CD4-positive, alpha-beta T cell treated with Interleukin-17A for 1 hour (primary cell): ENCODE data around the gene CD6.
"Not testable (repeated sequence)": the region's sequence is repeated elsewhere in the genome, so short reads cannot be mapped to it uniquely, and the experiment has no call there.

ENCODE experiments used
- DNase-seq: peaks from one replicate; pipeline ENCODE4 v3.0.0-alpha.2; 2020

The CD6 gene

GRCh38 chr11:61059260-61059752, 87.8 kb downstream of the CD6 start:
- DNase-seq = no peak

- peak; percentile 83 for DNase-seq
Measured at GRCh38 chr11:61061081-61061826, 89.8 kb downstream of the CD6 start.

DNA sequence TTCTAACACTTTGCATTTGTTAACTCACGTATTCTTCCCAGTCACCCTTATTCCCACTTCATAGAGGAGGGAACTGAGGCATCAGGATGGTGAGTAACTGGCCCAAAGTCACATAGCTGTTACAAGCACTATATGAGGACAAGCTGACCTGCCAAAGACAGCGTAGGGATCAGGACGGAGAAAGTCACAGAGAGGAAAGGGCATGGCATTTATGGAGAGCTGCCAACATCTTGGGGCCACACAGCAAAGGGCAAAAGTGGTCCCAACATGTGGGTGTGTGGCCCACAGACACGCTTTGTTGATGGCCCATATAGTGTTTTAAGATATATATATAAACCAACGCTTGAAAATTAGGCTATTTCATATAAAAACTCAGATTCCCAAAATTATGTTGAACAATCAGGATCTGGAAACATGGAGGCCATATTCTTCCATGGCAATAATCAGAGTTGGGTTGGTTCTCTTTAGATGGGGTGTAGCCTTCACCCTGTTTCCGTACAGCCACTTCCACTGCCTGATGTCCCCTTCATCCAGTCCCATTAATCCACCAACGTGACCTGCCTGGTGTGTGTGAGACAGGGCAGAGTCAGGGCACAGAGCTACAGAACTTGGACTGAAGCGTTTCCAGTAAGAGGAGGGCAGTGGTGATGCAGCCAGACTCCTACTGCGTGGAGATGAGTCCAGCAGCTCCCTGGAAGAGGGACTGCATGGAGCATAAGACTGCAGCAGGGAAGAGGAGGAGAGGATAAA, 90.9 kb downstream of the CD6 start:
- DNase-seq = no peak

- DNase-seq = not testable (repeated sequence)
Measured at GRCh38 chr11:61065236-61065635, 93.8 kb downstream of the CD6 start.

- peak; percentile 45 for DNase-seq
Measured at GRCh38 chr11:61065955-61066638, 94.6 kb downstream of the CD6 start.

DNA sequence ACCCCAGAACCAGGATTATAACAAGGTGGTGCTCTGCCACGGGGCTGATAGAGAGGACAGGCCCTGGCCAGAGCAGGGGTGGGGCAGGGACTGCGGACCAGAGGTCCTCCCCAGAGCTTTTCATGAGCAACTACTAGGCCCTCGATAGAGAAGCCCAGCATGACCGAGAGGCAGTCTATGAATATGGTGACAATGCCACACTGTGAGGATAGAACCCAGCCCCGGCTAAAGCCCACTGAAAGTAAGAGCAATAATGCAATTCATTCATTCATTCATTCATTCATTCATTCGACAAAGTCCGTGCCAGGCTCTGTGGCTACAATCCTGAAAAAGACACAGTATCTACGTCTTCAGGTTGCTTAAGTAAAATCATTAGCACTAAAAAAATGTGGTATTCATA, 95.2 kb downstream of the CD6 start:
- no peak for DNase-seq

GRCh38 chr11:61067782-61068446, 96.4 kb downstream of the CD6 start:
- no peak for DNase-seq

DNA sequence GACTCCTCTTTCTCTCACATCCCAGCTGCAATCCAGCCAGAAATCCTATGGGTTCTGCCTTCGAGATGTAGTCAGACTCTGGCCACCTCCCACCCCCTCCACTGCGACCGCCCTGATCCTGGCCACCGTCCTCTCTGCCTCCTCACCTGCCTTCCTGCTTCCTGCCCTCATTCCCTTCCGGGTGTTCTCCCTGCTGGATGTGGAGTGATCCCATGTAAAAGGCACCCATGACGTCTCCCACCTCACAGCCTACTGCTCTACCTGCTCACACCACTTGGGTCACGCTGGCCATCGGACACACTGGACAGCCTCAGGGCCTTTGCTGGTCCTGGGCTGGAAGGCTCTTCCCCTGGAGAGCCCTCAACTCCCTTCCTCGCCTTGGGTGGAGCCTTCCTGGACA, 97.1 kb downstream of the CD6 start:
- DNase-seq = no peak

DNA sequence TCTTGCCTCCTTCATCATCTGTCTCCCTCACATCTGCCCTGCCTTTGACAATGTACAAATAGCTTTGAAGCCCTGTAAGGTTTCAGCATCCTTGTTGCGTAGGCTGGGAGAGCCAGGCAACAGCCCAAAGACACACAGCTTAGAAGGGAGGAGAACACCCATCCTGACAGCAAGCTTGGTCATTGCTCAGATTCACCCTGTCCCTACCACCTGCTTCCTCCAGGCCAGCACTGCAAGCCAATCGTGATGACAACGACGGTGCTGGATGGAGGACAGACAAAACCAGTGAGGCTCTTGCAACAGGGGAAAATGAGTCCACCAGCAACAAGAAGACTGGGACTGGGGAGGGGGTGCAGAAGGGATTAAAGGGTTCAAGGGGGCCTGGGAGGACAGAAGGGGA, 97.9 kb downstream of the CD6 start:
- no peak for DNase-seq
